HFFc6 (cell line): ENCODE measurements around the gene URGCP. TPM values are rescaled to one million over a fixed set of nuclear protein-coding genes. Genes with fewer than 3 reads are reported as not detected.

Experiments
- DNase-seq: peaks from one replicate; pipeline ENCODE4 v3.0.0-alpha.2; 2018
- H3K27ac Mint-ChIP-seq: 2 replicates; pipeline ENCODE4 v1.8.0; 2020; ENCODE audit warnings: mild to moderate bottlenecking, mixed read lengths
- H3K27me3 Mint-ChIP-seq: 2 replicates; pipeline ENCODE4 v1.8.0; 2021; ENCODE audit warnings: mild to moderate bottlenecking, moderate library complexity, mixed read lengths; ENCODE audit not compliant: insufficient read depth
- H3K36me3 Mint-ChIP-seq: 2 replicates; pipeline ENCODE4 v1.8.0; 2021; ENCODE audit warnings: low read depth, mixed read lengths
- H3K4me1 Mint-ChIP-seq: 2 replicates; pipeline ENCODE4 v1.8.0; 2020; ENCODE audit warnings: low read depth, mixed read lengths
- H3K4me3 Mint-ChIP-seq: 2 replicates; pipeline ENCODE4 v1.8.0; 2020; ENCODE audit warnings: mild to moderate bottlenecking, moderate library complexity, mixed read lengths
- H3K9me3 Mint-ChIP-seq: 2 replicates; pipeline ENCODE4 v1.8.0; 2020; ENCODE audit warnings: mild to moderate bottlenecking, mixed read lengths
- CTCF ChIP-seq: fragments of 200-600 bp; sonication (generic); IDR thresholded peaks from 2 replicates; pipeline ENCODE4 v1.5.0; 2021; ENCODE audit warnings: antibody characterized with exemption, mild to moderate bottlenecking
- total RNA-seq, 6 experiments: library from RNA; stranded (reverse); fragmentation: NEBNext Ultra II Directional; extraction: Animal tissue kit (Norgen Biotek cat#: 25700); gene quantifications; 2 replicates in 1 of 6; 3 replicates in 5 of 6; pipeline ENCODE4 v1.2.3, GENCODE V29; 2021

URGCP gene
- total RNA-seq, 6 experiments from 2014 or later: 41.4 to 53.2 (median 43.2) TPM

GRCh38 chr7:43938892-43939482 lies 32.6 kb upstream of the URGCP start:
- H3K27ac Mint-ChIP-seq: no peak overlapping the region
- no peaks in the 10 kb centered on the region for H3K9me3 Mint-ChIP-seq
- DNase-seq: no peak
- no peak for TF ChIP-seq CTCF
- H3K4me3 Mint-ChIP-seq: no peak overlapping the region
- no peaks in the 10 kb centered on the region for H3K4me1 Mint-ChIP-seq
- no peaks in the 10 kb centered on the region for H3K27me3 Mint-ChIP-seq
- H3K36me3 Mint-ChIP-seq: no peaks in the 10 kb centered on the region

GRCh38 chr7:43937444-43937843 lies 31.0 kb upstream of the URGCP start:
- Mint-ChIP-seq H3K4me1 (no peaks in the 10 kb centered on the region), H3K9me3 (no peaks in the 10 kb centered on the region), H3K36me3 (no peaks in the 10 kb centered on the region), H3K27ac (no peak overlapping the region), H3K4me3 (no peak overlapping the region), H3K27me3 (no peaks in the 10 kb centered on the region)
- no peak for DNase-seq
- no peak for TF ChIP-seq CTCF

- no peak for DNase-seq
- no peak for TF ChIP-seq CTCF
- no peaks in the 10 kb centered on the region for H3K9me3 Mint-ChIP-seq
- no peaks in the 10 kb centered on the region for H3K27me3 Mint-ChIP-seq
- no peak overlapping the region for H3K4me3 Mint-ChIP-seq
- H3K36me3 Mint-ChIP-seq: no peaks in the 10 kb centered on the region
- no peak overlapping the region for H3K27ac Mint-ChIP-seq
- no peaks in the 10 kb centered on the region for H3K4me1 Mint-ChIP-seq
Measured at GRCh38 chr7:43933902-43934560, 27.6 kb upstream of the URGCP start.

- H3K36me3 Mint-ChIP-seq: peaks cover 5% of the 10 kb centered on the region; the same call in 1 of the 2 replicates
- no peak for TF ChIP-seq CTCF
- no peak for DNase-seq
- H3K4me3 Mint-ChIP-seq: no peak overlapping the region
- H3K27ac Mint-ChIP-seq: no peak overlapping the region; the same call in 1 of the 2 replicates
- peaks cover 12% of the 10 kb centered on the region for H3K4me1 Mint-ChIP-seq
- no peaks in the 10 kb centered on the region for H3K27me3 Mint-ChIP-seq
- no peaks in the 10 kb centered on the region for H3K9me3 Mint-ChIP-seq
Measured at GRCh38 chr7:43931346-43931745, 24.9 kb upstream of the URGCP start.

- Mint-ChIP-seq H3K9me3 (no peaks in the 10 kb centered on the region), H3K27ac (no peak overlapping the region), H3K36me3 (peaks cover 5% of the 10 kb centered on the region; the same call in 1 of the 2 replicates), H3K4me3 (no peak overlapping the region), H3K27me3 (no peaks in the 10 kb centered on the region), H3K4me1 (peaks cover 21% of the 10 kb centered on the region)
- no peak for DNase-seq
- no peak for TF ChIP-seq CTCF
Measured at GRCh38 chr7:43929529-43930457, 23.4 kb upstream of the URGCP start.
